Natural killer cell (primary cell): ENCODE measurements around the gene IFT172. TPM values are rescaled to one million over a fixed set of nuclear protein-coding genes. Genes with fewer than 3 reads are reported as not detected.

ENCODE experiments used
- ATAC-seq, 3 donors: fragments of 150-1000 bp in 2 of 3; fragments of 200-7000 bp in 1 of 3; cut with Tn5 transposase; 1 replicate in 1 of 3; 2 replicates in 2 of 3; pipeline ENCODE4 v1.10.0; 2021; ENCODE audit warnings: mild to moderate bottlenecking in 2 of 3, moderate library complexity in 2 of 3
- DNase-seq, 2 donors: peaks; one replicate each; pipeline versions ENCODE4 v3.0.0 to v3.0.0-alpha.2; 2013 to 2021; ENCODE audit warnings: mixed read lengths in 1 of 2
- H3K27ac ChIP-seq: one replicate; pipeline ENCODE4 v1.5.1; 2013; ENCODE audit warnings: mild to moderate bottlenecking, low read length
- H3K27me3 ChIP-seq: one replicate; pipeline ENCODE4 v1.6.1; 2013; ENCODE audit warnings: low read length; ENCODE audit not compliant: control insufficient read depth, insufficient read depth
- H3K36me3 ChIP-seq: one replicate; pipeline ENCODE4 v1.6.1; 2013; ENCODE audit warnings: low read length; ENCODE audit not compliant: control insufficient read depth, insufficient read depth
- H3K4me1 ChIP-seq: one replicate; pipeline ENCODE4 v1.6.1; 2013; ENCODE audit warnings: low read length; ENCODE audit not compliant: control insufficient read depth, insufficient read depth
- H3K4me3 ChIP-seq: one replicate; pipeline ENCODE4 v1.5.1; 2013; ENCODE audit warnings: low read length
- H3K9me3 ChIP-seq: one replicate; pipeline ENCODE4 v1.6.1; 2013; ENCODE audit warnings: low read length; ENCODE audit not compliant: control insufficient read depth, insufficient read depth
- H3K27ac Mint-ChIP-seq, 2 donors: one replicate each; pipeline ENCODE4 v1.8.0; 2022; ENCODE audit warnings: mild to moderate bottlenecking in 2 of 2, mixed read lengths in 2 of 2, moderate library complexity in 1 of 2
- H3K27me3 Mint-ChIP-seq, 2 donors: one replicate each; pipeline ENCODE4 v1.8.0; 2022; ENCODE audit warnings: low read depth in 2 of 2, mixed read lengths in 2 of 2
- H3K36me3 Mint-ChIP-seq: one replicate; pipeline ENCODE4 v1.8.0; 2022; ENCODE audit warnings: mixed read lengths
- H3K4me1 Mint-ChIP-seq, 2 donors: one replicate each; pipeline ENCODE4 v1.8.0; 2022; ENCODE audit warnings: mixed read lengths in 2 of 2
- H3K4me3 Mint-ChIP-seq: one replicate; pipeline ENCODE4 v1.8.0; 2022; ENCODE audit warnings: mild to moderate bottlenecking, moderate library complexity, mixed read lengths
- H3K9me3 Mint-ChIP-seq, 2 donors: one replicate each; pipeline ENCODE4 v1.8.0; 2022; ENCODE audit warnings: mixed read lengths in 2 of 2
- CTCF ChIP-seq: fragments of 200-600 bp; IDR thresholded peaks from one replicate; pipeline ENCODE4 v1.8.0; 2022; ENCODE audit warnings: antibody characterized with exemption
- WGBS: methylation state at CpG from one replicate; pipeline ENCODE4 v1.1.7; 2013; ENCODE audit warnings: missing lambda C conversion rate; ENCODE audit not compliant: insufficient coverage; 5-methylcytosine and 5-hydroxymethylcytosine counted together
- intact Hi-C: fragments of 100-400 bp; cut with micrococcal nuclease; formaldehyde crosslinking; loops from one replicate; pipeline ENCODE4 v1.14.2; 2022
- total RNA-seq, 4 donors: library from RNA; stranded (reverse); fragments of 120-200 nt in 1 of 4; gene quantifications; one replicate each; pipeline versions ENCODE4 v1.2.3 to v1.2.4, GENCODE V29; 2013 to 2022

Gene IFT172
- total RNA-seq, 3 donors from 2014 or later (not counting 1 experiment from before 2014, with no cell fraction given), result 24.8 to 35.7 (median 30.7) TPM

- Mint-ChIP-seq H3K4me1 (no peaks in the 10 kb centered on the region), H3K27ac (no peak overlapping the region), H3K9me3 (no peaks in the 10 kb centered on the region), H3K36me3 (no peaks in the 10 kb centered on the region), H3K27me3 (no peaks in the 10 kb centered on the region), H3K4me3 (no peak overlapping the region)
- no peaks in the 10 kb centered on the region for H3K9me3 ChIP-seq
- ATAC-seq (no peak), DNase-seq (no peak)
- 100% methylated on average over 3 of the region's 3 CpGs for WGBS
- H3K4me1 ChIP-seq, result no peaks in the 10 kb centered on the region
- peaks cover 23% of the 10 kb centered on the region for H3K36me3 ChIP-seq
- no peak overlapping the region for H3K4me3 ChIP-seq
- intact Hi-C loops, result no loop called here
- no peak for TF ChIP-seq CTCF
- H3K27ac ChIP-seq, result no peak overlapping the region
- no peaks in the 10 kb centered on the region for H3K27me3 ChIP-seq
Observed at GRCh38 chr2:27448381-27448780, 41.2 kb downstream of the IFT172 start.

- TF ChIP-seq CTCF, result no peak
- Histone ChIP-seq H3K27ac (no peak overlapping the region), H3K4me1 (no peaks in the 10 kb centered on the region), H3K27me3 (no peaks in the 10 kb centered on the region), H3K4me3 (no peak overlapping the region), H3K9me3 (no peaks in the 10 kb centered on the region), H3K36me3 (peaks cover 28% of the 10 kb centered on the region)
- Mint-ChIP-seq H3K4me3 (no peak overlapping the region), H3K36me3 (no peaks in the 10 kb centered on the region), H3K27ac (no peak overlapping the region), H3K4me1 (peaks cover 0 to 6% of the 10 kb centered on the region in 2 donors), H3K9me3 (no peaks in the 10 kb centered on the region), H3K27me3 (no peaks in the 10 kb centered on the region)
- ATAC-seq (no peak), DNase-seq (no peak)
- WGBS, result 94% methylated on average over 3 of the region's 3 CpGs
- intact Hi-C loops, result no loop called here
Observed at GRCh38 chr2:27446057-27446456, 43.5 kb downstream of the IFT172 start.

GRCh38 chr2:27445615-27446014 lies 43.9 kb downstream of the IFT172 start:
- ATAC-seq (no peak), DNase-seq (no peak)
- Histone ChIP-seq H3K27ac (no peak overlapping the region), H3K4me1 (no peaks in the 10 kb centered on the region), H3K36me3 (peaks cover 32% of the 10 kb centered on the region), H3K4me3 (no peak overlapping the region), H3K9me3 (no peaks in the 10 kb centered on the region), H3K27me3 (no peaks in the 10 kb centered on the region)
- Mint-ChIP-seq H3K36me3 (peaks cover 3% of the 10 kb centered on the region), H3K4me1 (peaks cover 0 to 6% of the 10 kb centered on the region in 2 donors), H3K27ac (no peak overlapping the region), H3K9me3 (no peaks in the 10 kb centered on the region), H3K27me3 (no peaks in the 10 kb centered on the region), H3K4me3 (no peak overlapping the region)
- WGBS, result 99% methylated on average over 8 of the region's 8 CpGs
- intact Hi-C loops, result no loop called here
- no peak for TF ChIP-seq CTCF

GRCh38 chr2:27445155-27445554 lies 44.4 kb downstream of the IFT172 start:
- no peak overlapping the region for H3K4me3 Mint-ChIP-seq
- no peaks in the 10 kb centered on the region for H3K27me3 Mint-ChIP-seq
- Histone ChIP-seq H3K27ac (no peak overlapping the region), H3K4me3 (no peak overlapping the region), H3K4me1 (no peaks in the 10 kb centered on the region), H3K36me3 (peaks cover 37% of the 10 kb centered on the region), H3K27me3 (no peaks in the 10 kb centered on the region), H3K9me3 (no peaks in the 10 kb centered on the region)
- H3K36me3 Mint-ChIP-seq, result peaks cover 7% of the 10 kb centered on the region
- peaks cover 0 to 6% of the 10 kb centered on the region in 2 donors for H3K4me1 Mint-ChIP-seq
- intact Hi-C loops, result no loop called here
- 97% methylated on average over 8 of the region's 8 CpGs for WGBS
- H3K9me3 Mint-ChIP-seq, result no peaks in the 10 kb centered on the region
- no peak for TF ChIP-seq CTCF
- H3K27ac Mint-ChIP-seq, result no peak overlapping the region
- ATAC-seq, result no peak
- no peak for DNase-seq
